HCEC 1CT (cell line): ENCODE measurements around the gene RANBP17.

Source experiments
- DNase-seq: peaks from one replicate; pipeline ENCODE4 v3.0.0-alpha.2; 2017

The RANBP17 gene

DNA sequence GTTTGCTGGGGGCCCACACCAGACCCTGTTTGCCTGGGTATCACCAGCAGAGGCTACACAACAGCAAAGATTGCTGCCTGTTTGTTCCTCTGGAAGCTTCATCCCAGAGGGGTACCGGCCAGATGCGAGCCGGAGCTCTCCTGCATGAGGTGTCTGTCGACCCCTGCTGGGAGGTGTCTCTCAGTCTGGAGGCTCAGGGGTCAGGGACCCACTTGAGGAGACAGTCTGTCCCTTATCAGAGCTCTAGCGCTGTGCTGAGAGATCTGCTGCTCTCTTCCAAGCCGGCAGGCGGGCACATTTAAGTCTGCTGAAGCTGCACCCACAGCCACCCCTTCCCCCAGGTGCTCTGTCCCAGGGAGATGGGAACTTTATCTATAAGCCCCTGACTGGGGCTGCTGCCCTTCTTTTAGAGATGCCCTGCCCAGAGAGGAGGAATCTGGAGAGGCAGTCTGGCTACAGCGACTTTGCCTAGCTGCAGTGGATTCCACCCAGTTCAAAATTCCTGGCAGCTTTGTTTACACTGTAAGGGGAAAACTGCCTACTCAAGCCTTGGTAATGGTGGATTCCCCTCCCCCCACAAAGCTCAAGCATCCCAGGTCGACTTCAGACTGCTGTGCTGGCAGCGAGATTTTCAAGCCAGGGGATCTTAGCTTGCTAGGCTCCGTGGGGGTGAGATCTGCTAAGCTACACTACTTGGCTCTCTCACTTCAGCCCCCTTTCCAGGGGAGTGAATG lies 241.2 kb downstream of the RANBP17 start:
- no peak for DNase-seq

DNA sequence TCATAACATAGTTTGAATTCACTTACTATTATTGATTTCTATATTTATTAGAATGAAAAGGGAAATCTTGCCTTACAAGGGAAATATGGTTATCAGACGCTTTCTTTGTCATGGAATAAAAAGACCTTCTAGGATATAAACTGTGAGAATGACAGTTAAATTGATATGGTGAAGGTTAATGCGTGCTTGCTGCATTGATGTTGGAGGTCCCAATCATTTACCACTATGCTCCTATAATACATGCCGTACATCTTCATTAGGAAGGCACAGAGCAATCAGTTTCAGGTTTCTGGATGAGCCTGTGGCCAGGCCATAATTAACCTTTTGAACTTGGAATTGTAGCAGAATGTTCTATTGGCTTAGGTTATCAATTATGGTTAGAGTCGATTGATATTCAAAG lies 245.9 kb downstream of the RANBP17 start:
- DNase-seq, result no peak

DNA sequence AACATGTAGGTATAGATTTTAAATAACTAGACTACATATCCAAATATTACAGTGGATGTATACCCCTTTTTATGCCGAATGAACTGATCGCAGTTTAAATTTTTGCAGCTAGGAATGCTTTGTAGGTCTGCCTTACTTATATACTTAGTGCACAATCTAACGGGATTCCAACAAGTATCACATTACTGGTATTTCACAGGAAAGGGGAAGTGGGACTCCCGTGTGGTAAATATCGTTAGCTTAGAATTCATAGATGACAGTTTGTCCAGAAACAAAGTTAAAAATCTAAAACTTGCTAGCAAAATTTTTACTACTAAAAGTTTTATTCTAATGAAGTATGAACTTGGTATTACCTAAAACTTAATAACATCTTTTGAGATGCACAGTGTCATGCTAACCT lies 253.7 kb downstream of the RANBP17 start:
- no peak for DNase-seq

DNA sequence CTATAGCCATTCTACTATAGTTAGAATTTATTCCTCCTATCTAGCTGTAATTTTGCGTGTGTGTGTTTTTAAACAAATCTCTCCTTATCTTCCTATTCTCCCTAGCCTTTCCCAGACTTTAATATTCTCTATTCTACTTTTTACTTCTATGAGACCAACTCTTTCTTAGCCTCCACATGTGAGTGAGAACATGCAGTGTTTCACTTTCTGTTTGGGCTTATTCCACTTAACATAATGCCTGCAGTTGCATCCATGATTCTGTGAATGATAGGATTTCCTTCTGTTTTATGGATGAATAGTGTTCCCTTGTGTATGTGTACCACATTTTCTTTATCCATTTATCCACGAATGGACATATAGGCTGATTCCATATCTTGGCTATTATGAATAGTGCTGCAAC lies 254.9 kb downstream of the RANBP17 start:
- no peak for DNase-seq

DNA sequence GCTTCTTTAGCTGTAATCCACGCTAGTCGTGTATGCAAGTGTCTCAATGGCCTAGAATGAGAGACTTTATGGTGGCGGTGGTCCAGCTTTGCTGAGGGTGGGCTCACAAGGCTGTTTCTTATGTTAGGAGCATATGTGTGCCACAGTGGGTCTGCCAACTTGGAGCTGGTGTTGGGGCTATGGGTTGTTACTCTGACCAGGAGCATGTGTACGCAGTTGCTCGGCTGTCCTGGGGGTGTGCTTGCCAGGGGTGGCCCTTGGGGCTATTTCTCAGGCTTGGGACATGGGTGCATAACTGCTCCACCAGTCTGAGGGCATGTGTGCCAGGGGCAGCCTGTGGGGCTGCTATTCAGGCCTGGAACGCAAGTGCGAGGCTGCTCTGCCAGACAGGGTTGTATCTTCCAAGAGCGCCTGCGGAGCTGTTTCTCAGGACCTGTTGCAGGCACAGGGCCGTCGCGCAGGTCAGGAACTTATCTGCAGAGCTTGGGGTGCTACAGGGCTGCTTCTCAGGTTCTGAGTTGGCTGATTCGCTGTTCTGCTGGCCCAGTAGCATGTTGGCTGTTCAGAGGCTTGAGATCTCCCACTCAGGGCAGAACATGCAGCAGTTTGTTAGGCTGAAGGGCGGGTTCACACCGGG lies 259.3 kb downstream of the RANBP17 start:
- no peak for DNase-seq

DNA sequence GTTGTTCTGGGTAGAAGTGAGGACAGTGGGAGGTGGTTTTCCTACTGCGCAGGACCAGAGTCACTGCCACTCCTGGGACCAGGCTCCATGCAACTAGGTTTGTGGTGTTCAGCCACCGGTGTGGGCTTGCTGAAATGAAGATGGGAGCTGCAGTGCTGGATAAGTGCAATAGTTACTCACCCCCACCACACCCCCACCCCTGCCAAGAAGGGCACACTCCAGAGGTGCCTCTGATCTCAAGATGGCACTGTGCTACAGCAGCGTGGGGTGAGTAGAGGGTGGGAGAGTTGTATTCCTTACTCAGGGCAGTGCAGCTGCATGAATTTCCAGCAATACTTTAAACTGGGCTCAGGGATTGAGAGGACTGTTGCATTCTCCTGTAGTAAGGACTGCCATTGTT lies 259.8 kb downstream of the RANBP17 start:
- DNase-seq, result no peak

DNA sequence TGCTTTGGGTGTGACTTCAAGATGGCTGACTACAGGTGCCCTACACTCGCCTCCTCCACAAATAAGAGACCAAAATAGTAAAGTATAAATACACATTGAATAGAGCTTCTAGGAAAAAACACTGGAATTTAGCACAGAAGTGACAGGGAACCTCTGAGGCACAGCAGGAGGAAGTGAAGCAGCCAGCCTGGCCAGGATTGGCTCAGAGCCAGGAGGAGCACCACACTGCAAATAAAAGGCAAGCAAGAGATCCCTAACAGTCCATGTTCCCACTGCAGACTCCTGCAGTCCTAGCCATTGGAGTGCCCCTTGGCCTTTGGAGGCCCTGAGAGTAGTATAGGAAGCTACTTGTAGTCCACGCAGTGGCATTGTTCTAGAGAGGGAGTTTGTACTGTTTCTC lies 260.6 kb downstream of the RANBP17 start:
- no peak for DNase-seq

DNA sequence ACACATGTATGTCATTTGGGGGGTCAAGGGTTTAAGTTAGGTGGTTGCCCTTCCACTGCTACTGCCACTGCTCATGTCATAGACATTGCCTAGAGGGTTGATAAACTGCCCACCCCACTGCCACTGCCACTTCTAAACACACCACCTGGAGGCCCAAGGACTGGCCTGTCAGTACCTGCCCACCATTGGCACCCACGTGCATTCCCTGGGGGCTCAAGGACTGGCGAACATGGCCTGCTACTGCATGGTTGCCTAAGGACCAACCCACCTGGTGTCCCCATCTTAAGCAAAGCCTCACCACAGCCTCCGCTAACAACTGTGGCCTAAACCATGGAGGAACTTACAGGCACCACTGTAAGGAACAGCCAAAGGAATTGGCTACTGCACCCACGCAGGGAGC lies 261.6 kb downstream of the RANBP17 start:
- no peak for DNase-seq

DNA sequence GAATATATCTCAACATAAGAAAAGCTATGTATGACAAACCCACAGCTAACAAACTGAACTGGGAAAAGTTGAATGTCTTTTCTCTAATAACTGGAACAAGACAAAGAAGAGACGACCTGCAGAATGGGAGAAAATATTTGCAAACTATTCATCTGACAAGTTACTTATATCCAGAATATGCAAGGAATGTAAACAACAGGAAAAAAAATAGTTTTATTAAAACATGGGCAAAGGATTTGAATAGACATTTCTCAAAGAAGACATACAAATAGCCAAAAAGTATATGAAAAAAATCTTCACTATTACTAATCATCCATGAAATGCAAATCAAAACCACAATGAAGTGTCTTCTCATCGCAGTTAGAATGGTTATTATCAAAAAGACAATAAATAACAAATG lies 265.5 kb downstream of the RANBP17 start:
- DNase-seq, result no peak

DNA sequence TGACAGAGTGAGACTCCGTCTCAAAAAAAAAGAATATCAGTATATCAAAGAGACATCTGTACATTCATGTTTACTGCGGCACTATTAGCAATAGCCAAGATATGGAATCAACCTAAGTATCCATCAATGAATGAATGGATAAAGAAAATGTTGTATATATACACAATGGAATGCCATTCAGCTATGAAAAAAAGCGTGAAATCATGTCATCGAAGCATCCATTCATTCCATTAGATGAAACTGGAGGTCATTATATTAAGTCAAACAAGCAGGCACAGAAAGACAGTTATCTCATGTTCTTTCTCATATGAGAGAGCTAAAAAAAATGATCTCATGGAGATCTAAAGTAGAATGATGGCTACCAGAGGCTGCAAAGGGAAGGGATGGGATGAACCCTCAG lies 266.3 kb downstream of the RANBP17 start:
- no peak for DNase-seq

DNA sequence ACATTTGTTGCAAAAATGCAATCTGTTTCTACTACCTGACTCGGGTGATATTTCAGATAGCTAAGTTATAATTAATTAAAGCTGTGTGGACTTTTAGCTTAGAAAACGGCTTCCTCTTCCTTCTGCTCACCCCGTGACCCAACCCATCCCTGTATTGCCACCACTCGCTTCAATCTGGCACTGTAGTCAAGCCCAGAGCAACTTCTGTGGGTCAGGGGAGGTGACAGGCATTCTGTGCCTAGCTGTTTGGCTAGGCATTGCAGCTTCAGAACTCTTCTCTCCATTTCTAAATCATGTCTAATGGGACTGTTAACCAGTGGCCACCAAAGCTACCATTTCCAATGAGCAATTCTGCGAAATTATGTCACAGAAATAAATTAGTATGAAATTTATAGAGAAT lies 267.5 kb downstream of the RANBP17 start:
- no peak for DNase-seq

DNA sequence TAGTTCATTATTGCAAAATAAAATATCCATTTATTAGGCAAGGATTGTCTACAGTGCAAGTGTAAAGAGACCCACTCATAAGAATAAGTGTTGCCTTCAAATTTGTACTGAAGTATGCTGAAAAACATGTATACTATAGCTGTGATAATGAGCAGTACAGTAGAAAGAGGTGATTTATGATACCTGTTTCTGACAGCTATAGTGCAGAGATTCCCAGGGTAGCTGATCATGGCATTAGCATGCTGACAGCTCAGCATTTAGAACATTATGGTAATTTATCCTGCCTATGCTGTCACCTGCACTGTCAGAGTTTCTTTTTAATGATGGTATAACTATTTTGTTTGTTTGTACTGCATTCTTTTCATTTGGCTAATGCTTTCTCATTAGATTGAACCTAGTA lies 269.7 kb downstream of the RANBP17 start:
- no peak for DNase-seq

DNA sequence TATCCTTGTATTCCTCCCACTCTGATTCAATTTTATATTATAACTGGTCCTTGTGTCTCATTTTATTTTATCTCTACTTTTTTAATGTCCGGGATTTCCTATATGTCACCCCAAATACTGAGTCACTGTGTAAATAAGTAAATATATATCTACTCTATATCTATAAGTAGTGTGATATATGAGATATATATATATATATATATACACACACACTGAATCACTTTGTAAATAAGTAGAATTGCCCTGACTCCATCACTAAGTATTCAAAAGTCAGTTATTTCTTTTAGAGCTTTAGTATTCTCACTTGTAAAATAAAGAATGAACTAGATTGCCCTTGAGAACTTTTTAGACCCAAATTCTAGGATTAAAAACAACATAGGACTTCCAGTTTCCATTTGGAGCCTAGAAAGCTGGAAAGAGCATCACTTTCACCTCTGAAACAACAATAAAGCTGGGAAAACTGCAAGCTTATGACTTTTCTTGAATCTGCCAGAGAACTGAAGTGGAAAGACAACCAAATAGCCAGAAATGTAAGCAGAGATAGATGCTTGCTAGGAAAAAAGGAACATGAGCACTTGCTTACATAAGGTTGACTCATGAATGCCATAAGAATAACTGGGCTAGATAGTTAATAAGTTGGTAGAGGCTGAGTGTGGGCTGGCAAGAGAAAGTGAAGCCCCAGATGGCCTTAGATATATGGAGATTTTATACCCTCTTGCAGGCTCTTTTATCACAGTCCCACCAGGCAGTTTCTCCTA lies 276.1 kb downstream of the RANBP17 start:
- DNase-seq, result no peak

DNA sequence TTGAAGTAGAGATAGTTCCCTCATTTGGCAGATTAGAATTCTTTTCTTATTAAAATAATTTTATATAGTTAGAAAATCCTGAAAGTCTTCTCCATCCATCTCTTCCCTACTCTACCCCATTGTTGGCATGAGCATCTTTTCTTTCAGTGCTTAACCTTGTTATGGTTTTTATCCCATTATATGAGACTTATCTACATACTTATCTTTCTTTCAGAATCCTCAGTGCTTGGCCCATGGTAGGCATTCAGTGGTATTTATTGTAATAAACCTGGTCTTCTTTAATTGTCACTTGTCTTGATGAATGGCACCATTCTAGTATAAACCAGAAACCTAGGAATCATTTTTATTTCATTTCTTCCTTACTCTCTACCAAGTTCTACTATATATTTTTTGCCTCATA lies 277.4 kb downstream of the RANBP17 start:
- no peak for DNase-seq

DNA sequence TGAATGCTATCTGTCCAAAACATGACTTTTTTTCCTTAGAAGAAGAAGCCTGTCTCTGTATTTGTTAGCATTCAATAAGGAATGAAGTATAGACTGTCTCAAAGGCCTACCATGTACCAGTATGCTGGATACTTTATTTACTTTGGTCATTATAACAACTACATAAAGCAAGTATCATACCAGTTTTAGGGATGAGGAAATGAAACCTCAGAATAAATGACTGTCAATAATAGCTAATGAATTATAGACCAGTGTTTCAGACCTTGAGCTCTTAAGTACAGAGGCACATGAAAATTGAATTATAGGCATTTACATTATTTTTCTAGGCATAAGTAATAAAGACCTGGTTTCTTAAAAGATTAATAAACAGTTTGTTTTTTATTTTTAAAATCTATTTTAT lies 280.8 kb downstream of the RANBP17 start:
- no peak for DNase-seq

DNA sequence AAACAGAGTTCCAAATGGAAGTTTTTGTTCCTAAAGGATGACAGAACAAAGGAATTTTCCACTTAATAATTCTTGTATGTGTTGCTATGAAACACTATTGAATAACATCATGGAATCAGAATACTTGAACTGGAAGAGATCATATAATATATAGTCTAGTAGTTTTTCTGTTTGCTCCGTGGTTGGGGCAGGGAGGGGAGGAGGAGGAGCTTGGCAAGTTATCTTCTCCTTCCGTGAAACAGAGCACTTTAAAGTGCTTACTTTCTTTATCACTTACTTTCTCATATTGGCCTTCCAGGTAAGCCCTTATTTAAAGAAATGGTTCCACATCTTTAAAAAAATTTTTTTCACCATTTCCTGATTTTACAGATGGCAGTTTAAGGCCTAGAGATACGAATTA lies 281.4 kb downstream of the RANBP17 start:
- DNase-seq, result no peak

DNA sequence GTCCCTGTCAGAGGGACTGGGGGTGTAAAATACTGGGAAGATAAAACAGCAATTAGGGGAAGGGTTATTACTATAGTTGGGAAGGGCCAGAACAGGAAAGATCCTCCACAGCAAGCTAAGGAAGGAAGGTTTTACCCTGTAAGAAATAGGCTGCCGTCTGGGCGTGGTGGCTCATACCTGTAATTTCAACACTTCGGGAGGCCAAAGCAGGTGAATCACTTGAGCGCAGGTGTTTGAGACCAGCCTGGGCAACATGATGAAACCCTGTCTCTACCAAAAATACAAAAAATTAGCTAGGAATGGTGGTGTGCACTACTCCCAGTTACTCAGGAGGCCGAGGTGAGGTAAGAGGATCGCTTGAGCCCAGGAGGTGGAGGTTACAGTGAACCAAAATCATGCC lies 282.1 kb downstream of the RANBP17 start:
- no peak for DNase-seq

DNA sequence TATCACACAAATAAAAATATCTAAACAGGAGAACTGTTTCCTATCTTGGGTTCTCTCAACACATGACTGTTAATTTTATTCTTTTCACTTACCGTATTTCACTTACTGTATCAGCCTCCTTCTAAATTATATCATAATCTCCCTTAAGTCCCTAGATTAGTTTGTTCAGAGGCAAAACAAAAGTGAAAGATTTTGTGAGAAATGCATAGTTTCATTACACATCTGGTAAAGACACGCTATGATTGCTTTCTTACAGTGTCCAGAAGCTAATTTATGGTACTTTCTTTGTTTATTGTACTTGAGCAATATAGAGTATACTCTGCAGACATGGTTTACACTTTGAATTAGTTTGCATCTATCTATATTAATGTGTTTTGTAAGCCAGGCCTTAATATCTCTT lies 287.5 kb downstream of the RANBP17 start:
- DNase-seq, result no peak

DNA sequence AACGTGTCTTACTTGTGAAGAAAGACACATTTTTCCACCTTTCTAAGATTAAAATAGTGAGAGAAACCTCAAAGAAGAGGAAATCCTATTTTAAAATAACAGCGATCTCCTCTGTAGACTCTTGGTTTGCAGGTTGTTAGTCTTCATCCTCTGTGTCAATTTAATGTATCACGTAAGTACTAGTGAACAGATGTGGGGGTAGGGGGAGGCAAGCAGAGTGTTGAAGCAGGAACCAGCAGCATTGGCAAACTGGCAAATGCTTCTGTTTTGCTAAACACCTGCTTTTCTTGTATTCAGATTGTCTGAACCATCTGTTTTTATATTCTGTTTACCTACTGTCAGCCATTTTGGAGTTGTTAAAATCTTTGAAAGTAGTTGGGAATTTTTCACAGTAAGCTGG lies 288.0 kb downstream of the RANBP17 start:
- DNase-seq, result no peak

DNA sequence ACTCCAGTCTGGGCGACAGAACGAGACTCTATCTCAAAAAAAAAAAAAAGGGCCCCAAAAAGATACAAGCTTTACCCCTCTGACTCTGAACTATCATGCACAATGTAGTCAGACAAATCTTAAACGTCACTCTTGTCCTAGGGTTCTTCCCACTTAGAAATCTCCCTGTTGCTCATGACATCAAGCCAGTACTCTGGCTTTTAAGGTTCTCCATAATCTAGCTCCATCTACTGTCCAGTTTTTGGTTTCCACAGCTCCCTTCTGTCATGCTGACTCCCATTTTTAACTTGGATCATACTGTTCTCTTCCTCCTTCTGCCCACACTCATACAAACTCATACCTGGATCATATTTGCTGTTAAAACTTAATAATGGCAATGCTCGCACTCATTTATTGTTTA lies 290.6 kb downstream of the RANBP17 start:
- no peak for DNase-seq

DNA sequence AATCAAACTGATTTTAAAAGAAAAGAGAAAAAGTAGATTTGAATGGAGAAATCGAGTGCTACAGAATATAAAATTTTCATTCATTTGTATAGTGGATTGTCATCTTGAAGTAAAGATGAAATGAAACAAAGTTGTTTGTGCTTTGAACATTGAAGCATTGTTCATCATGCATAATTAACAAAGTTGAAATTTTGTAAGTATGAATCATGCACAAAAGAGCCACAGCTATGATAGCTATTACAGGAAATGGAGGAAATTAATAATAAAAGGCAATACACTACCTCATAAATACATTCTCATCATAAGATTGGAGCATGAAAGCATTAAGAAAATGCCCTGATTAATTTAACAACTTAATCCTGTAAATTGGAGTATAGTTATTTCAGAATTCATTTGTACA lies 293.8 kb downstream of the RANBP17 start:
- no peak for DNase-seq

DNA sequence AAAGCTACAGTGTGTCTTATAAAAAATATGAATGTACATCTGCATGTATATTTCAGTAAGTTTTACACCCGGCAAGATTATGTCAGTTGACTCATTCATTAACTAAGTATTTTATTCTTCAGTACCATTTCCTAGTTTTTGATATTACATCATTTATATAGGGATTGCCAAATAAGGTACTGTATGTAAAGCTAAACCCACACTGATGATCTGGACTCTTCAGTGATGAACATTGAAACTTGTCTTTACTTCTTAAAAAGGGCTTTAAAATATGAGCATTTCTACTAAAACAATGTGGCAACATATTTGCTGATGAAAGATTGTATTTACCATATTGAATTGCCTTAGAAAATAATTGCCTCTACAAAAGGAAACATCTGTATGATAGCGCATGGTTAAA lies 295.5 kb downstream of the RANBP17 start:
- DNase-seq, result no peak

DNA sequence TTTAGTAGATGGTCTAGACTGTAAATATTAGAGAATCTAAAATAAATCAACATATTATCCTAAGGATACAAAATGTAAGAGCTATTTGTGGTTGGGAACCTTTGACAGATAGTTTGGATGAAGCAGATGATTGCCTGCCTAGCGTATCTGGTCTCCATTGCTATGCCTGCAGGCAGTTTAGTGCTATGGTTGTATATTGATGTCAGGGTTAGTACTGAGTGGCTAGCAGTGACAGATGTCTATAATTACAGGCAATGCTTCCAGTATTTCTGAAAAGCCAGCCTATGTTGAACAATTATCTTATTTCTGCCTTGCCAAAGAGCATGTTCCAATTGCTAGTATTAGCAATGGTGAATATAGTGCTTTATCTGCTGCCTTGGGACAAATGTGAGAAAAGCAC lies 296.0 kb downstream of the RANBP17 start:
- DNase-seq, result no peak

DNA sequence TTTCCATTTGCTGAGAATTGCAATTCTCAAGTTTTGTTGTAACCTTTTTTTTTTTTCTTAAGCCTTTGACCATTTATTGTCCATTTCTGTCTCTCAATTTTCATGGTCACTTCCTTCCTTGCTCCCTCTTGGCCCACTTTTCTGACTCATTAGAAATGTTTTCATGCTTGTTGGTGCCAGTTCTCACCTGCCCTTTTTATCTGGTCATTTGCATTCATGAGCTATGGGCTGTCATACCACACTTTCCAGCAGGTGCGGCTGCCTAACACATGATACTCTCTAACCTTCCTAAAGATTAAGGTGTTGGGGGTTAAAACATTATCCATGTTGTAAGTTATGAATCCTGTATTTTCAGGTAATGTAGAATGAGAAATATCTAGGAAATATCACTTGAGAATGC lies 296.8 kb downstream of the RANBP17 start:
- DNase-seq, result no peak
